Ishikawa (cell line): ENCODE data around the gene CMTM7.

ENCODE experiments used
- CEBPB ChIP-seq: IDR thresholded peaks from 2 replicates; pipeline ENCODE4 v1.6.1; 2012
- CREB1 ChIP-seq: IDR thresholded peaks from 2 replicates; pipeline ENCODE4 v1.6.1; 2012; ENCODE audit warnings: low read depth
- EGR1 ChIP-seq: IDR thresholded peaks from 2 replicates; pipeline ENCODE4 v1.6.1; 2012
- EP300 ChIP-seq: IDR thresholded peaks from 2 replicates; pipeline ENCODE4 v1.6.1; 2012; ENCODE audit warnings: borderline replicate concordance
- FOXM1 ChIP-seq: IDR thresholded peaks from 2 replicates; pipeline ENCODE4 v1.6.1; 2012; ENCODE audit warnings: low read depth, borderline replicate concordance
- NFIC ChIP-seq: IDR thresholded peaks from 2 replicates; pipeline ENCODE4 v1.6.1; 2012
- RAD21 ChIP-seq: IDR thresholded peaks from 2 replicates; pipeline ENCODE4 v1.6.1; 2012; ENCODE audit warnings: low read depth
- TAF1 ChIP-seq: IDR thresholded peaks from 2 replicates; pipeline ENCODE4 v1.6.1; 2012; ENCODE audit warnings: low read depth, mild to moderate bottlenecking
- TCF12 ChIP-seq: IDR thresholded peaks from 2 replicates; pipeline ENCODE4 v1.6.1; 2012; ENCODE audit warnings: low read depth
- TEAD4 ChIP-seq: IDR thresholded peaks from 2 replicates; pipeline ENCODE4 v1.6.1; 2012
- YY1 ChIP-seq: IDR thresholded peaks from 2 replicates; pipeline ENCODE4 v1.6.1; 2012; ENCODE audit warnings: low read depth
- ZBTB7A ChIP-seq: IDR thresholded peaks from 2 replicates; pipeline ENCODE4 v1.6.1; 2012; ENCODE audit warnings: low read depth
- TF ChIP-seq, protein P1 (sequence below): IDR thresholded peaks from 2 replicates; pipeline ENCODE4 v1.6.1; 2012
- TF ChIP-seq, protein P2 (sequence below): IDR thresholded peaks from 2 replicates; pipeline ENCODE4 v1.6.1; 2012; ENCODE audit warnings: low read depth, mild to moderate bottlenecking
- TF ChIP-seq, protein P3 (sequence below): IDR thresholded peaks from 2 replicates; pipeline ENCODE4 v1.6.1; 2012

Gene CMTM7

DNA sequence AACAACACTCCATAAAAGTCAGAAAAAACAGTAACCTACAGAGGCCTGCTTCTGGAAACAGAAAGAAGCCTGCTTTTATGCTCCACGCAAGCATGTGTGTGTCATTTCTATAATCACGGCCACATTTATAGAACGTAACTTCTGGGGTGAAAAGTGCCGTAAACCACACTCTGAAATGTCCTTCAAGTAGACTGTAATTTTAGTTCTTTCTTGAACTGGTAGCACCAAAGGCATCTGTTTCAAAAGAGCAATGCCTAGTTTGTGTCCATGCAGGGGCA, 19.5 kb upstream of the CMTM7 start:
- TF ChIP-seq TCF12 (no peak), CEBPB (no peak), EGR1 (no peak), FOXM1 (no peak), ZBTB7A (no peak), TEAD4 (no peak), TAF1 (no peak), RAD21 (no peak), YY1 (no peak)
- TF ChIP-seq, protein P1, sequence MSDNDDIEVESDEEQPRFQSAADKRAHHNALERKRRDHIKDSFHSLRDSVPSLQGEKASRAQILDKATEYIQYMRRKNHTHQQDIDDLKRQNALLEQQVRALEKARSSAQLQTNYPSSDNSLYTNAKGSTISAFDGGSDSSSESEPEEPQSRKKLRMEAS, result no peak
- TF ChIP-seq, protein P2, sequence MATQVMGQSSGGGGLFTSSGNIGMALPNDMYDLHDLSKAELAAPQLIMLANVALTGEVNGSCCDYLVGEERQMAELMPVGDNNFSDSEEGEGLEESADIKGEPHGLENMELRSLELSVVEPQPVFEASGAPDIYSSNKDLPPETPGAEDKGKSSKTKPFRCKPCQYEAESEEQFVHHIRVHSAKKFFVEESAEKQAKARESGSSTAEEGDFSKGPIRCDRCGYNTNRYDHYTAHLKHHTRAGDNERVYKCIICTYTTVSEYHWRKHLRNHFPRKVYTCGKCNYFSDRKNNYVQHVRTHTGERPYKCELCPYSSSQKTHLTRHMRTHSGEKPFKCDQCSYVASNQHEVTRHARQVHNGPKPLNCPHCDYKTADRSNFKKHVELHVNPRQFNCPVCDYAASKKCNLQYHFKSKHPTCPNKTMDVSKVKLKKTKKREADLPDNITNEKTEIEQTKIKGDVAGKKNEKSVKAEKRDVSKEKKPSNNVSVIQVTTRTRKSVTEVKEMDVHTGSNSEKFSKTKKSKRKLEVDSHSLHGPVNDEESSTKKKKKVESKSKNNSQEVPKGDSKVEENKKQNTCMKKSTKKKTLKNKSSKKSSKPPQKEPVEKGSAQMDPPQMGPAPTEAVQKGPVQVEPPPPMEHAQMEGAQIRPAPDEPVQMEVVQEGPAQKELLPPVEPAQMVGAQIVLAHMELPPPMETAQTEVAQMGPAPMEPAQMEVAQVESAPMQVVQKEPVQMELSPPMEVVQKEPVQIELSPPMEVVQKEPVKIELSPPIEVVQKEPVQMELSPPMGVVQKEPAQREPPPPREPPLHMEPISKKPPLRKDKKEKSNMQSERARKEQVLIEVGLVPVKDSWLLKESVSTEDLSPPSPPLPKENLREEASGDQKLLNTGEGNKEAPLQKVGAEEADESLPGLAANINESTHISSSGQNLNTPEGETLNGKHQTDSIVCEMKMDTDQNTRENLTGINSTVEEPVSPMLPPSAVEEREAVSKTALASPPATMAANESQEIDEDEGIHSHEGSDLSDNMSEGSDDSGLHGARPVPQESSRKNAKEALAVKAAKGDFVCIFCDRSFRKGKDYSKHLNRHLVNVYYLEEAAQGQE, result no peak

DNA sequence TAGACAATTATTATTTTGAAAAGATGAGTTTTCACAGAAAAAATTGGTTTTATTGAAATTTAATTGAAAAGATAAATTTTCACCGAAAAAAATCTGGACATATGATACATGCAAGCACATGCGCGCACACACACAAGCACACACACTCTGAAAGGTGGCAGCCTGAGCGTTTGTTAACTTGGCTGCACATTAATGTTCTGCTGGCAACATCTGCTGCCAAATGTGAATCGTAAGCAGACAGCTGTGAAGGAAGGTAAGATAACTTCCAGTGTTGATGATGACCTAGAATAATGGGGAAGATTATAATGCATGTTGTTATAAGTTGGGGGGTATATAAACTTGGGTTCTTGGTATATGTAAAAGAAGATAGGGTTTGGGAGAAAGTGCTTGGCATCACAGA, 18.4 kb upstream of the CMTM7 start:
- TF ChIP-seq CEBPB, result no peak

DNA sequence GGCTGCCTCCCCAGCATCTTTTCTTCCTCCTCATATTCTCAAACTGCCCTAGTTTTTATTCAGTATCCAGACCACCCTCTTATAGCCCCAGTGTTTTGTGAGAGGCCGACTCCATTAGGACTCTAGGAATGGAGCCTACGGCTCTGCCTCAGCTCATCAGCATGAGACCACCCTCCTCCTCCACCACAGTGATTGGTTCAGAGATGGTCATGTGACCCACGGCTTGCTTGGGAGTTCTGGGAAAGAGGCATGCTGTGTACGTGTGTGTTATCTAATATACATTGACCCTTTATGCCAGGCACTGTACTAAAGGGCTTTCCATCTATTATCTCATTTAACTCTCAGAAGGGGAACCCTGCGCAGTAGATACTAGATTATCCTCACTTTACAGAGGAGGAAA, 17.8 kb upstream of the CMTM7 start:
- no peak for TF ChIP-seq TEAD4
- TF ChIP-seq, protein P3, sequence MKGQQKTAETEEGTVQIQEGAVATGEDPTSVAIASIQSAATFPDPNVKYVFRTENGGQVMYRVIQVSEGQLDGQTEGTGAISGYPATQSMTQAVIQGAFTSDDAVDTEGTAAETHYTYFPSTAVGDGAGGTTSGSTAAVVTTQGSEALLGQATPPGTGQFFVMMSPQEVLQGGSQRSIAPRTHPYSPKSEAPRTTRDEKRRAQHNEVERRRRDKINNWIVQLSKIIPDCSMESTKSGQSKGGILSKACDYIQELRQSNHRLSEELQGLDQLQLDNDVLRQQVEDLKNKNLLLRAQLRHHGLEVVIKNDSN, result peak; percentile 77

DNA sequence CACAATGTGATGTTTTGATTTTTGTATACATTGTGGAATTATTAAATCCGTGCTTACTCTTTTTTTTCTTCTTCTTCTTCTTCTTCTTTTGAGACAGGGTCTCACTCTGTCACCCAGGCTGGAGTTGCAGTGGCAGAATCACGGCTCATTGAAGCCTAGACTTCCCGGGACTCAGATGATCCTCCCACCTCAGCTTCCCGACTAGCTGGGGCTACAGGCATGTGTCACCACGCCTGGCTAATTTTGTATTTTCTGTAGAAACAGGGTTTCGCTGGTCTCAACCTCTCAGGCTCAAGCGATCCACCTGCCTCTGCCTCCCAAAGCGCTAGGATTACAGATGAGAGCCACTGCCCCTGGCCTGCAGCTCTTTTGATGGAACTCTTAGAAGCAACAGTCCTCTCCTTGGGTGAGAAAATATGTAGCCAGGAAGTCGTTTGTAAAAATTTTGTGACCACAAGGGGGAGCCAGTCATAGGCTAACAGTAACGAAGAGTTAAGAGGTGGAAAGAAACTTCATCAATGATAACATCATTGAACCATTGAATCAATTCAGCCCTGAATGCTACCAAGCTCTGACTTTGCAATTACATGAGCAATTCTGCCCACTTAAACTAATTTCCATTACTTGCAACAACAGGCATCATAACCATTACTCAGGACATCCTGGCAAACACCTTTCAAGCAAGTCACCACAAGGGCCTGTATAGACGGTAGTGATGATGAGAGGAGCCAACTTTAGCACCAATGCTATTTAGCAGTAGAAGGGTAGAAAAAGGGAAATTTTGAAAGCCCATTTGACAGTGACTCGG, 16.7 kb upstream of the CMTM7 start:
- TF ChIP-seq RAD21 (peak; percentile 68), TCF12 (no peak), EP300 (no peak), TAF1 (no peak)

DNA sequence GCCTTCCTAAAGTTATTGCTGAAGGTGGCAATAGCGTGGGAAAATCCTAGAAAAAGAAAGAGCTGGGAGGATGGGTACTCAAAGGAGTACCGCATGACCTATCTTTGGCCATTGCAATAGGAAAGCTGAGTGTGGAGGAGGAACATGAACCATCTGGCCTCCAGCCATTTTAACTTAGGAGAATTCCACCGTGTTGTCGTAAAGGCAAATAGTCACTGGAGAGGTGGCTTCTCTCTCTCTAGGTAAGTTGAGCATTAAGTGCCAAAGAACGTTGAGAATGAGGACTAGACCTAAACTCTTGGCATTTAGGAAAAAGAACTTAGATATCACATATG, 16.1 kb upstream of the CMTM7 start:
- TF ChIP-seq, protein P1, result no peak
- TF ChIP-seq, protein P2, result no peak
- TF ChIP-seq RAD21 (no peak), ZBTB7A (no peak), EGR1 (no peak), YY1 (no peak), CEBPB (no peak), TEAD4 (no peak), CREB1 (no peak), TAF1 (no peak), EP300 (no peak), TCF12 (no peak), FOXM1 (no peak)

DNA sequence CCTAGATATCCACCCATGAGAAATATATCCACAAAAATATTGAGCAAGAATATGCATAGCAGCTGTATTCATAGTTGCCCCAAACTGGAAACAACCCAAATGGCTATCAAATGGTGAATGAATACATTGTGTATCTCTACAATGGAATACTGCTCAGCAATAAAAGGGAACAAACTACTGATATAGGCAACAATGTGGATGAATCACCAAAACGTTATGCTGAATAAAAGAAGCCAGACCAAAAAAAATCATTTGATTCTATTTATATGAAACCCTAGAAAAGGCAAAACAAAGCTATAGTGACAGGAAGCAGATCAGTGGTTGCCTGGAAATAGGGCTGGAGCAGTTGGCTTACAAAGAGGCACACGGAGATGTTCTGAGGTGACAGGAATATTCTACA, 15.5 kb upstream of the CMTM7 start:
- TF ChIP-seq EP300 (peak; percentile 28; the same call in 1 of the 2 replicates), ZBTB7A (no peak), NFIC (peak; percentile 13; the same call in 1 of the 2 replicates)
- TF ChIP-seq, protein P3, result no peak

DNA sequence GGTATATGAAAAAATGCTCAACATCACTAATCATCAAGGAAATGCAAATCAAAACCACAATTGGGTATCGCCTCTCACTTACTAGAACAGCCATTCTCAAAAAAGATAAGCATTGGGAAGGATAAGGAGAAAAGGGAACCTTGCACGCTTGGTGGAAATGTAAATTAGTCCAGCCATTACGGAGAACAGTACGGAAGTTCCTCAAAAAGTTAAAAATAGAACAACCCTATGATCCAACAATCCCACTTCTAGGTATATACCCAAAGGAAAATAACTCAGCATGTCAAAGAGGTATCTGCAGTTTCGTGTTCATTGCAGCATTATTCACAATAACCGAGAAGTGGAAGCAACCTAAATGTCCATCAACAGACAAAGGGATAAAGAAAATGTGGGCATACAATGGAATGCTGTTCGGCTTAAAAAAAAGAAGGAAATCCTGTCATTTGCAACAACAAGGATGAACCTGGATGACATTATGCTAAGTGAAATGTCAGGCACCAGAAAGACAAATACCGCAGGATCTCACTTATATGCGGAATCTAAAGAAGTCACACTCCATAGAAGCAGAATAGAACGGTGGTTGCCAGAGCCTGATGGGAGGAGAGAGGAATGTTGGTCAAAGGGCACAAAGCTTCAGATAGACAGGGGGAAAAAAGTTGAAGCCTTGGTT, 11.7 kb upstream of the CMTM7 start:
- TF ChIP-seq, protein P2, result no peak
- TF ChIP-seq NFIC (no peak), TCF12 (no peak), EGR1 (no peak), TAF1 (no peak), RAD21 (no peak), FOXM1 (no peak), CREB1 (no peak)
